Skeletal muscle tissue (tissue), 4 donors: ENCODE measurements around the gene KRT5. TPM values are rescaled to one million over a fixed set of nuclear protein-coding genes. Genes with fewer than 3 reads are reported as not detected.

Source experiments
- H3K27ac ChIP-seq: one replicate; pipeline ENCODE4 v1.7.0; 2013; ENCODE audit warnings: mild to moderate bottlenecking, low read depth, low read length, inconsistent platforms
- H3K27me3 ChIP-seq, 3 donors: one replicate each; pipeline ENCODE4 v1.7.0; 2013; ENCODE audit warnings: low read length in 3 of 3; ENCODE audit not compliant: control insufficient read depth in 3 of 3, insufficient read depth in 3 of 3
- H3K36me3 ChIP-seq, 3 donors: one replicate each; pipeline ENCODE4 v1.7.0; 2013; ENCODE audit warnings: low read length in 3 of 3; ENCODE audit not compliant: control insufficient read depth in 3 of 3, insufficient read depth in 3 of 3
- H3K4me1 ChIP-seq, 3 donors: one replicate each; pipeline ENCODE4 v1.7.0; 2013; ENCODE audit warnings: low read length in 3 of 3, mild to moderate bottlenecking in 3 of 3; ENCODE audit not compliant: control insufficient read depth in 3 of 3, insufficient read depth in 3 of 3
- H3K4me3 ChIP-seq, 3 donors: one replicate each; pipeline ENCODE4 v1.7.0; 2013; ENCODE audit warnings: low read length in 3 of 3
- H3K9ac ChIP-seq, 3 donors: one replicate each; pipeline ENCODE4 v1.7.0; 2013; ENCODE audit warnings: low read length in 3 of 3, mild to moderate bottlenecking in 3 of 3, moderate library complexity in 2 of 3, low read depth in 1 of 3
- H3K9me3 ChIP-seq, 3 donors: one replicate each; pipeline ENCODE4 v1.7.0; 2013; ENCODE audit warnings: low read length in 3 of 3; ENCODE audit not compliant: control insufficient read depth in 3 of 3
- total RNA-seq: library from RNA; depleted of rRNA; stranded (reverse); fragments of >200 nt; gene quantifications from one replicate; pipeline ENCODE4 v1.2.3, GENCODE V29; 2014
- donor health status: Osteomylitis.

The KRT5 gene
- total RNA-seq, 1 donor from 2014 or later, result 1.6 TPM

DNA sequence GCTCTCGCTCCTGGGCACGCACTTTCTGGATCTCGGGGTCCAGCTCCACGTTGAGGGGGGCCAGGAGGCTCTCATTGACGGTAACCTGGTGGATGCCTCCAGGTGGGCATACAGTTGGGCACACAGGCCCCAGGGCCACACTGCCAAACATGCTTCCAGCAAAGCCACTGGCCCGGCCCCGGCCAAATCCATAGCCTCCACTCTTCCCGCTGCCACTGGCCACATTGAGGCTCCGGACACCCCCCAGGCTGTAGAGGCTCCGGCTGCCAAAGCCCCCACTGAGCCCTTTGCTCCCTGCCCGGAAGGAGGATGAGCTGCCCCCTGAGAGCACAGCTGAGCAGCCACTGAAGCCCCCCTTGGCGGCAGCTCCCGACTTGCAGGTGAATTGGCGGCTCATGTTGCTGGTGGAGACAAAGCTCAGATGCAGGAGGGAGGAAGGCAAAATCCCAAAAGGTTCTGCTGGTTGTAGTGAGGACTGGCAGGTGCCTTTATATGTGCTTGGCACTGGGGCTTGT, 32.5 kb upstream of the KRT5 start, which contains the start of gene KRT71:
TSS of gene KRT71 (minus strand) at position 465 of the 515 bp plus-strand sequence. CDS start at position 397, 68 bp downstream.
- no peaks in the 10 kb centered on the region for H3K36me3 ChIP-seq
- no peak within 1 kb of the TSS for H3K9ac ChIP-seq
- H3K9me3 ChIP-seq, result no peaks in the 10 kb centered on the region
- H3K4me1 ChIP-seq, result peaks cover 0 to 3% (median 0%) of the 10 kb centered on the region in 3 donors
- H3K27me3 ChIP-seq, result peaks cover 5 to 25% (median 7%) of the 10 kb centered on the region in 3 donors
- no peak within 1 kb of the TSS for H3K27ac ChIP-seq
- H3K4me3 ChIP-seq, result no peak within 1 kb of the TSS

DNA sequence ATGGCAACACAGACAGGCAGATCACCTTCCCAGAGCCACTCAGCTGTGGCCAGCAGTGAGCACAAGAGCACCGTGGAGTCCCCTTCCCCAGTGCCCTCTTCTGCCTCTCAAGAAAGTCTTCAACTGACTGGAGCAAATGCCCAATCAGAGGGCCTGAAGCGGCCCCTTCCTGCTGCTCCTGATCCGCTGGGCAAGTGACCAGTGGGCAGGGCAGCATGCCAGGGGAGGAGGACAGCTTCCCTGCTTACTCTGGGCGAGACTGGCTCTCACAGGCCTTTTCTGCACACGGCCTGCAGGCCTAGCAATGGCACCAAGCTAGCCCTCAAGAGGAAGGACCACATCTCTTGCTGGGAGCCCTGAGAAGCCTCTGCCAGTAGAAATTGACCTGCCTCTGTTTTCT, 31.9 kb upstream of the KRT5 start:
- Histone ChIP-seq H3K4me1 (peaks cover 0 to 3% (median 0%) of the 10 kb centered on the region in 3 donors), H3K9ac (no peak overlapping the region), H3K4me3 (no peak overlapping the region), H3K9me3 (no peaks in the 10 kb centered on the region), H3K27me3 (peaks cover 5 to 26% (median 13%) of the 10 kb centered on the region in 3 donors), H3K27ac (no peak overlapping the region), H3K36me3 (no peaks in the 10 kb centered on the region)

DNA sequence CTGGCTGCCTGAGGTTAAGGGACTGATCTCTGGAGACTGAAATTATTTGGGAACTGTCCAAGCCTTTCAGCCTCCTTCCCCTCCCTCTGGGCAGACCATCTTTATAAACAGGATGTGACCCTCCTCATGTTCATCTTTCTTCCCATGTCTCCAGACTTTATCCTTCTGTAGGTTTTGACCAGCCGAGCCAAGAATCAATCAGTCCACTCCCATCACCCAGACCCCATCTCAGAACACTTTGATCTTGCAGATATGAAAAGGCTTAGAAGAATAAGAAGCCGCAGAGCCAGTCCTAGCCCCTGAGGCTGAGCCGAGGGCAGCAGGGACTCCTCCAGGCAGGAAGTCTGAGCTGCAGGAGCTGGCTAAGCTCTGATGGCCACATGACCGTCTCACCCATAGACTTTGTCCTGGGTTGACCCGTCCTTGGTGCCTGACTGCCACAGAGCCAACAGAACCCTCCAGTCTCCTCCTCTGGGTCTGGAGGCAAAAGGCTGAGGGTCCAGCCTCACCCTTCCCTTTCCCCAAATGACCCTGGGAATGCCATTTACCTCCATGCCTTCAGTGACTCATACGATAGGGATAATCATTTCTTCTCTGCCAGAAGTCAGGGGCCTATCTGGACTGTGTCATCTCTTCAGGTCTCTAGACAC, 31.1 kb upstream of the KRT5 start:
- Histone ChIP-seq H3K36me3 (no peaks in the 10 kb centered on the region), H3K27me3 (peaks cover 5 to 31% (median 20%) of the 10 kb centered on the region in 3 donors), H3K4me1 (peaks cover 0 to 3% (median 0%) of the 10 kb centered on the region in 3 donors), H3K4me3 (no peak overlapping the region), H3K9ac (no peak overlapping the region), H3K27ac (no peak overlapping the region), H3K9me3 (no peaks in the 10 kb centered on the region)

DNA sequence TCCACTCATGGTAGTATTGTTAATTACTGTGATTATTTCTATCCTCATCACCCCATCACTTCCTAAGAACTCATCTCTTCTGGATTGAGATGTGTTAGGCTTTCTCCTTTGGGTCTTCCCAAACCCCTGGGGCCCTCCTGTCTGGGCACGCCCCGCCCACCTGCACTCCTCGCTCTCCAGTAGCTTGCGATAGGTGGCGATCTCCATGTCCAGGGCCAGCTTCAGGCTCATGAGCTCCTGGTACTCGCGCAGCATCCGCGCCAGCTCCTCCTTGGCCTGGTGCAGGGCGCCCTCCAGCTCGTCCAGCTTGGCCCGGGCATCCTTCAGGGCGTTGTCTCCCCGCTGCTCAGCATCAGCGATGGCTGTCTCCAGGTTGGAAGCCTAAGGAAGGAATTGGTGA, 25.9 kb upstream of the KRT5 start:
- Histone ChIP-seq H3K27me3 (peaks cover 8 to 38% (median 37%) of the 10 kb centered on the region in 3 donors), H3K9me3 (no peaks in the 10 kb centered on the region), H3K36me3 (no peaks in the 10 kb centered on the region)

DNA sequence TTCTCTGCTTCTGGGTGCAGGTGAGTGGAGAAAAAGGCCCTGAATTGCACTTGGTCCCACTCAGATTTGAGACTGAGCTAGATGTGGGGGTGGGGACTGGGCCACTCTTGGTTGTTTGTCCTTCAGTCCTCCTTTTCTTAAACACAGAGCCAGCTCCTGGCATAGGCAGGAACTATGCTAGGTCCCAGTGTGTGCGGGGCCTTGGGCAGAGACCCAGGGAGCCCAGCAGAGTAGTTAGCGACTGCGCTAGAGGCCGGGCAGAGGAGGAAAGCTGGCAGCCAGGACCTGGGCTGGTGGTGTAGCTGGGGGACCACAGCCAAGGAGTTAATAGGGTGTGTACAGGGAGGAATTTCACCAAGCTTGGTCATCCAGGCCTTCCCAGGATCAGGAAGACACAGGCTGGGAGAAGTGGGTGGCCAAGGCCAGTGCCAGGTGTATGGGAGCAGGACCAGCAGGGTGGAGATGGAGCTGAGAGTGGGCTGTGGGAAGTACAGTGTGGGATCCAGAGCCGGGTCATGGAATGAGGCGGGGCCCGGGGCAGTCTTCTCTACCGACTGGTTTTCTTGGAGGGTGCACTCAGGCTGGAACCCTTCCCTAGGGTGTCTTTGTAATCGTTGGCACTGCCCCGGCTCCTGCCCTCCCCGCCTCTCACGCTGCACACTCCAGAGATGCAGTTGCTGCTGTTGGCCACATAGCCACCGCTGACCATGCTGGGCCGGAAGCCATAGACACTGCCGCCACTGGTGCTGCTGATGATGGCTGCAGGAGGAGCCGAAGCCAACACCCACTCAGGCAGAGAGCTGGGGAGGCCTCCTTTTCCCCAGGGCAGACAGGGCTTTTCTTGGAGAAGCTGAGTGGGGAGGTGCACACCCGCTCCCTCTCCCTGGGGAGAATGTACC, 24.0 kb upstream of the KRT5 start:
- no peaks in the 10 kb centered on the region for H3K36me3 ChIP-seq
- H3K27ac ChIP-seq, result no peak overlapping the region
- no peak overlapping the region for H3K9ac ChIP-seq

More for the DNA sequence above, 25.9 kb upstream of the KRT5 start:
- Histone ChIP-seq H3K4me3 (no peak overlapping the region), H3K27ac (no peak overlapping the region), H3K4me1 (peaks cover 0 to 2% (median 0%) of the 10 kb centered on the region in 3 donors), H3K9ac (no peak overlapping the region)

DNA sequence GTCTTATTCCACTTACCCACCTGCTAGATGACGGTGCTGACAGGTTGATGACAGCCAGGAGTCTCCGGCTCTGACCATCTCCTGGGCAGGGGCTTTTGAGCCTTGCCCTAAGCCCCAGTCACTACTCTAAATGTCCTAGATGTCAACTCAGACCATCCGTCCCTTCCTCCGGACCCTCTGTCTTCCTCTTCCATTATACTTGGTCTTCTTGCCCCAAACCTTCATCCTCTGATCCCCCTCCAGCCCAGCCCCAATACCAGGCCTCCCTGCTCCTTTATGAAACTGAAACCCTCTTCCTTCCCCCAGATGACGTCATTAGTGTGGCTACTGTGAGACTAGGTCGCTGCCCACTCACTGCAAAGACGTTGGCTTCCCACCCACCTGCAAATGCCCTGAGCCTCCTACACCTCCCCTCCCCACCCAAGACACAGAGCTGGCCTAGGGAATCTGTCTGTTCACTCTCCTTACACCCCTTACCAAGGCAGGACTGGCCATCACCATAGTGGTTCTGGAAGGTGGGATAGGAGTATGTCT, 22.7 kb upstream of the KRT5 start:
- Histone ChIP-seq H3K27me3 (peaks cover 4 to 30% (median 30%) of the 10 kb centered on the region in 3 donors), H3K27ac (no peak overlapping the region), H3K9me3 (no peaks in the 10 kb centered on the region), H3K9ac (no peak overlapping the region), H3K4me3 (no peak overlapping the region), H3K36me3 (no peaks in the 10 kb centered on the region), H3K4me1 (peaks cover 0 to 4% (median 0%) of the 10 kb centered on the region in 3 donors)

More for the DNA sequence above, 24.0 kb upstream of the KRT5 start:
- Histone ChIP-seq H3K27me3 (peaks cover 8 to 31% (median 30%) of the 10 kb centered on the region in 3 donors), H3K9me3 (no peaks in the 10 kb centered on the region), H3K4me1 (peaks cover 0 to 2% (median 0%) of the 10 kb centered on the region in 3 donors), H3K4me3 (no peak overlapping the region)

DNA sequence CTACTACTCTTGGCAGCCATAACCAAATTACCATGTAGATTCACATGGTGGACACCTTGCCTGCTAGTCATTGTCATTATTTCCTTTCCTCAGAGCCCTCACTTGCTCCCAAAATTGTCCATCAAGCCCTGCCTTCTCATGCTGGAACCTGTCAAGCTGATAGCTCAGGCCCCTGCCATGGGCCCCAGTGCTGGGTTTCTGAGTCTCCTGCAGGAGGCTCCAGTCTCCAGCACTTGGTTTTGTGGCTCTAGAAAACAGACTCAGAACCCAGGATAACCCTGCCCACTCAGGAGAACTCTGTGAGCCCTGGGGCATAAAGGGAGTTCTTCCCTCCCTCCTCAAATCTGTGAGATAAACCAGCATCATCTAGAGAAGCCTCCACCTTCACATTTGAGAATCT, 22.0 kb upstream of the KRT5 start:
- peaks cover 0 to 4% (median 0%) of the 10 kb centered on the region in 3 donors for H3K4me1 ChIP-seq
- no peak overlapping the region for H3K9ac ChIP-seq
- H3K9me3 ChIP-seq, result no peaks in the 10 kb centered on the region
- peaks cover 3 to 30% (median 25%) of the 10 kb centered on the region in 3 donors for H3K27me3 ChIP-seq
- no peak overlapping the region for H3K27ac ChIP-seq
- H3K36me3 ChIP-seq, result no peaks in the 10 kb centered on the region
- no peak overlapping the region for H3K4me3 ChIP-seq

DNA sequence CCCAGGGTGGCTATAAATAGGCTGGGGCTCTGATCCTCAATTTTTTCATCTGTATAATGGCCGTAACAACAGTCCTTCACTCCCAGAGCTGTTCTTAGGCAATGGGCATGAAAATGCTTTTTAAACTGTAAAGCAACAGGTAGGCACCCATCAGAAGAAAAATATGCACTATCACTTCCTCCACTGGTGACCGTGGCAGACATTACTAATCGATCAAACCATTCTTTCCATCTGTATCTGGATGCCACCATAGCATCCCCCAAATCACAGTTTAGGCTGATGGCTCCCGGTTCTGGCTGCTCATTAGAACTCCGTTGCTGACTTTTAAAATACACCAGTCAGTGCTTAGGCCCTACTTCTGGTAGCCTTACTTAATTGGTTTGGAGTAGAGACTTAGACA, 21.5 kb upstream of the KRT5 start:
- Histone ChIP-seq H3K27me3 (peaks cover 3 to 26% (median 20%) of the 10 kb centered on the region in 3 donors), H3K9me3 (no peaks in the 10 kb centered on the region), H3K36me3 (no peaks in the 10 kb centered on the region), H3K4me3 (no peak overlapping the region), H3K27ac (no peak overlapping the region), H3K4me1 (peaks cover 0 to 4% (median 0%) of the 10 kb centered on the region in 3 donors), H3K9ac (no peak overlapping the region)

DNA sequence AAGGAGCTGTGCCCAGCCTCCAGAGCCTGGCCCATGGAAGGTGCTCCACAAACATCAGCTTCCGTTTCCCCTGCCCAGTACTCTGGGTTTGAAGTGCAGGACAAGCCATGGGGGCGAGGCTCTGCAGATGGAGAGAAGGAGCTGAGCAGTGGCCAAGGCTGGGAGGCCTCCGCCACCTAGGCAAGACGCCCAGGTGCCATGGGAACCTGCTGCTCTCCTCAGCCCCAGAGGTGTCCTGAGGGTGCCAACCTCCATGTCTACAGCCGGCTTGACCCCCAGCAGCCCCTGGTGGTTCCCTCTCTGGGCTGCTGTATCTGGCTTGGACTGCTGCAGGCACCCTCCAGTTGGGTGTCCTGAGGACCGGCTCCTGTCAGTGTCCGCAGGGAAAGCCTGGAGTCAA, 20.3 kb upstream of the KRT5 start:
- Histone ChIP-seq H3K27me3 (peaks cover 3 to 18% (median 12%) of the 10 kb centered on the region in 3 donors), H3K9me3 (no peaks in the 10 kb centered on the region), H3K4me1 (peaks cover 0 to 4% (median 0%) of the 10 kb centered on the region in 3 donors), H3K27ac (no peak overlapping the region), H3K4me3 (no peak overlapping the region), H3K9ac (no peak overlapping the region), H3K36me3 (no peaks in the 10 kb centered on the region)
